ENCODE results near the gene P3H1.

Gene P3H1

GRCh38 chr1:42743317-42744147 is 23.3 kb downstream of the P3H1 start:
- DNase-seq: no peak

GRCh38 chr1:42742617-42743316 is 24.1 kb downstream of the P3H1 start:
- no peak for DNase-seq

- DNase-seq: no peak
Observed at GRCh38 chr1:42742141-42742540, 24.7 kb downstream of the P3H1 start.

- no peak for DNase-seq
Observed at GRCh38 chr1:42741706-42742105, 25.1 kb downstream of the P3H1 start.

GRCh38 chr1:42740851-42741580 is 25.8 kb downstream of the P3H1 start:
- DNase-seq: no peak

GRCh38 chr1:42739753-42740700 is 26.8 kb downstream of the P3H1 start, which contains the start of gene CLDN19:
Gene CLDN19 (minus strand): TSS chr1:42740236. CDS start chr1:42740063, 173 bp downstream.
- no peak for DNase-seq

GRCh38 chr1:42738678-42739226 is 28.1 kb downstream of the P3H1 start:
- DNase-seq: no peak

GRCh38 chr1:42737986-42738677 is 28.7 kb downstream of the P3H1 start:
- no peak for DNase-seq

GRCh38 chr1:42737257-42737656 is 29.6 kb downstream of the P3H1 start:
- DNase-seq: no peak

GRCh38 chr1:42736571-42737200 is 30.1 kb downstream of the P3H1 start:
- no peak for DNase-seq

GRCh38 chr1:42736152-42736551 is 30.7 kb downstream of the P3H1 start:
- no peak for DNase-seq

- peak; percentile 47 for DNase-seq
Observed at GRCh38 chr1:42735477-42736105, 31.2 kb downstream of the P3H1 start.

- DNase-seq: no peak
Observed at GRCh38 chr1:42735056-42735455, 31.8 kb downstream of the P3H1 start.

GRCh38 chr1:42734201-42735035 is 32.4 kb downstream of the P3H1 start:
- DNase-seq: no peak

- DNase-seq: no peak
Observed at GRCh38 chr1:42733415-42734200, 33.2 kb downstream of the P3H1 start.

- DNase-seq: no peak
Observed at GRCh38 chr1:42732126-42732680, 34.6 kb downstream of the P3H1 start.

GRCh38 chr1:42731585-42731984 is 35.2 kb downstream of the P3H1 start:
- DNase-seq: no peak

- DNase-seq: no peak
Observed at GRCh38 chr1:42730988-42731387, 35.8 kb downstream of the P3H1 start.

Measured in NCI-H1694 treated with DMSO at 0.1 percent for 48 hours (cell line).